ENCODE measurements around the gene MORC4.

The MORC4 gene

GRCh38 chrX:106905064-106905708 is 94.8 kb downstream of the MORC4 start:
- no peak for DNase-seq

GRCh38 chrX:106903856-106904528 is 96.0 kb downstream of the MORC4 start:
- DNase-seq: no peak

GRCh38 chrX:106903291-106903824 is 96.7 kb downstream of the MORC4 start, which contains the start of gene RIPPLY1:
TSS of gene RIPPLY1 (minus strand) at chrX:106903341. CDS start at chrX:106903287, 54 bp downstream.
- no peak for DNase-seq

- no peak for DNase-seq
Measured at GRCh38 chrX:106902684-106903083, 97.3 kb downstream of the MORC4 start.

GRCh38 chrX:106901781-106902219 is 98.2 kb downstream of the MORC4 start:
- no peak for DNase-seq

- no peak for DNase-seq
Measured at GRCh38 chrX:106901341-106901740, 98.7 kb downstream of the MORC4 start.

- DNase-seq: no peak
Measured at GRCh38 chrX:106899841-106900240, 100.2 kb downstream of the MORC4 start.

GRCh38 chrX:106899276-106899675 is 100.7 kb downstream of the MORC4 start:
- no peak for DNase-seq

GRCh38 chrX:106898462-106898861 is 101.5 kb downstream of the MORC4 start:
- DNase-seq: peak in 1 of 2 donors; percentile 41

GRCh38 chrX:106897259-106897658 is 102.8 kb downstream of the MORC4 start:
- DNase-seq: no peak

GRCh38 chrX:106894978-106895452 is 105.0 kb downstream of the MORC4 start:
- DNase-seq: no peak

GRCh38 chrX:106894392-106894909 is 105.6 kb downstream of the MORC4 start:
- DNase-seq: peak; percentile 37 to 41

- DNase-seq: no peak
Measured at GRCh38 chrX:106891762-106892460, 108.1 kb downstream of the MORC4 start.
